ENCODE measurements around the gene LLGL2.
"Not testable (repeated sequence)": the region's sequence is repeated elsewhere in the genome, so short reads cannot be mapped to it uniquely, and the experiment has no call there.

The LLGL2 gene, protein sequence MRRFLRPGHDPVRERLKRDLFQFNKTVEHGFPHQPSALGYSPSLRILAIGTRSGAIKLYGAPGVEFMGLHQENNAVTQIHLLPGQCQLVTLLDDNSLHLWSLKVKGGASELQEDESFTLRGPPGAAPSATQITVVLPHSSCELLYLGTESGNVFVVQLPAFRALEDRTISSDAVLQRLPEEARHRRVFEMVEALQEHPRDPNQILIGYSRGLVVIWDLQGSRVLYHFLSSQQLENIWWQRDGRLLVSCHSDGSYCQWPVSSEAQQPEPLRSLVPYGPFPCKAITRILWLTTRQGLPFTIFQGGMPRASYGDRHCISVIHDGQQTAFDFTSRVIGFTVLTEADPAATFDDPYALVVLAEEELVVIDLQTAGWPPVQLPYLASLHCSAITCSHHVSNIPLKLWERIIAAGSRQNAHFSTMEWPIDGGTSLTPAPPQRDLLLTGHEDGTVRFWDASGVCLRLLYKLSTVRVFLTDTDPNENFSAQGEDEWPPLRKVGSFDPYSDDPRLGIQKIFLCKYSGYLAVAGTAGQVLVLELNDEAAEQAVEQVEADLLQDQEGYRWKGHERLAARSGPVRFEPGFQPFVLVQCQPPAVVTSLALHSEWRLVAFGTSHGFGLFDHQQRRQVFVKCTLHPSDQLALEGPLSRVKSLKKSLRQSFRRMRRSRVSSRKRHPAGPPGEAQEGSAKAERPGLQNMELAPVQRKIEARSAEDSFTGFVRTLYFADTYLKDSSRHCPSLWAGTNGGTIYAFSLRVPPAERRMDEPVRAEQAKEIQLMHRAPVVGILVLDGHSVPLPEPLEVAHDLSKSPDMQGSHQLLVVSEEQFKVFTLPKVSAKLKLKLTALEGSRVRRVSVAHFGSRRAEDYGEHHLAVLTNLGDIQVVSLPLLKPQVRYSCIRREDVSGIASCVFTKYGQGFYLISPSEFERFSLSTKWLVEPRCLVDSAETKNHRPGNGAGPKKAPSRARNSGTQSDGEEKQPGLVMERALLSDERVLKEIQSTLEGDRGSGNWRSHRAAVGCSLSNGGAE

GRCh38 chr17:75524970-75525805 lies at the start of gene LLGL2:
LLGL2 (plus strand) TSS chr17:75525697; CDS start chr17:75543427, 17,730 bp downstream.
- FAIRE-seq = no peak

GRCh38 chr17:75475851-75476250 lies 49.6 kb upstream of the LLGL2 start:
- no peak for FAIRE-seq

DNA sequence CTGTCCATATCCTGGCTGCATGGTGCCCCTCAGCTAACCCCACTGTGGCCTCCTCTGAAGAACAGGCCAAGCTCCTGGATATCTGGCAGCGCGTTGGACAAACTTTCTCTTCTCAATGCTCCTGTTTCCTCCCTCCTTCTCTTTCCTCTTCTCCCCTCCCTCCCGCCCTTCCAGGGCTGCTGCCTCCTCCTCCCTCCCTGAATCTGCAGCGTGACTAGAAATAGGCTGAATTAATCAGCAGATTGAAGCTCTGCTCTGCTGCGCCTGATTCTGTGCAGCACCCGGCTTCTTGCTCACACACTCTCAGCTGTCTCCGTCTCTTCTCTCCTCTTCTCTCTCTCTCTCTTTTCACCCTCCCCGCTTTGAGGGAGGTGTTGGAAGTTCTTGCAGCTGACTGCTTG lies 49.2 kb upstream of the LLGL2 start:
- no peak for FAIRE-seq

- no peak for FAIRE-seq
Measured at GRCh38 chr17:75476752-75477489, 48.6 kb upstream of the LLGL2 start.

DNA sequence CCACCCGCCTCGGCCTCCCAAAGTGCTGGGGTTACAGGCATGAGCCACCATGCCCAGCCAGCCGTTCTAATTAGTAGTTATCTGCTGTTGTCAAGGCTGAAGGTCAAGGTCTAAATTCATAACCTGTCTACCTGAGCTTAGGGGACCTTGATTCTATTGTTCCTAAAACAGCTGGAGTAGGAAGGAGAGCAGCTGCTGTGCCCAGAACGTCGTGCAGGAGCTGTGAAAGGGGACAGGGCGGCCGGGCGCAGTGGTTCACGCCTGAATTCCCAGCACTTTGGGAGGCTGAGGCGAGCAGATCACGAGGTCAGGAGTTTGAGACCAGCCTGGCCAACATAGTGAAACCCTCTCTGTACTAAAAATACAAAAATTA lies 48.0 kb upstream of the LLGL2 start:
- not testable (repeated sequence) for FAIRE-seq

- no peak for FAIRE-seq
Measured at GRCh38 chr17:75478508-75478907, 47.0 kb upstream of the LLGL2 start.

DNA sequence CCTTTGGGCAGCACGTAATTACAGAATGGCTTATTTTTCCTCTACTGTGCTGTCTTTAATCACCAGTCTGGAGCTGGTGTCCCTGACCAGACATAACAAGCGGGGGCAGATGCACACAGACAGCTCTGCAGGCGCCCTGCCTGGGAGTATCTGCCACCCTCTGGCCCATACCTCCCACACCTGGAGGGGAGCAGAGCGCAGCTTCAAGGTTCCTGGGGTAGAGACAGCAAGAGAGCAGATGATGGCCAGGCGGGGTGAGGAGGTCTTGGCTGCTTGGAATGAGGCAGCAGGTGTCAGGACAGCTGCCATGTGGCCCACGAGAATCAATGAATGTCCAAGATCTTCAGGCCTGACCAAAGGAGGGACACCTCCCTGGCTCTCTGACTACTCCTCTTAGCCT lies 45.2 kb upstream of the LLGL2 start:
- no peak for FAIRE-seq

- FAIRE-seq = no peak
Measured at GRCh38 chr17:75481194-75482068, 44.1 kb upstream of the LLGL2 start.

DNA sequence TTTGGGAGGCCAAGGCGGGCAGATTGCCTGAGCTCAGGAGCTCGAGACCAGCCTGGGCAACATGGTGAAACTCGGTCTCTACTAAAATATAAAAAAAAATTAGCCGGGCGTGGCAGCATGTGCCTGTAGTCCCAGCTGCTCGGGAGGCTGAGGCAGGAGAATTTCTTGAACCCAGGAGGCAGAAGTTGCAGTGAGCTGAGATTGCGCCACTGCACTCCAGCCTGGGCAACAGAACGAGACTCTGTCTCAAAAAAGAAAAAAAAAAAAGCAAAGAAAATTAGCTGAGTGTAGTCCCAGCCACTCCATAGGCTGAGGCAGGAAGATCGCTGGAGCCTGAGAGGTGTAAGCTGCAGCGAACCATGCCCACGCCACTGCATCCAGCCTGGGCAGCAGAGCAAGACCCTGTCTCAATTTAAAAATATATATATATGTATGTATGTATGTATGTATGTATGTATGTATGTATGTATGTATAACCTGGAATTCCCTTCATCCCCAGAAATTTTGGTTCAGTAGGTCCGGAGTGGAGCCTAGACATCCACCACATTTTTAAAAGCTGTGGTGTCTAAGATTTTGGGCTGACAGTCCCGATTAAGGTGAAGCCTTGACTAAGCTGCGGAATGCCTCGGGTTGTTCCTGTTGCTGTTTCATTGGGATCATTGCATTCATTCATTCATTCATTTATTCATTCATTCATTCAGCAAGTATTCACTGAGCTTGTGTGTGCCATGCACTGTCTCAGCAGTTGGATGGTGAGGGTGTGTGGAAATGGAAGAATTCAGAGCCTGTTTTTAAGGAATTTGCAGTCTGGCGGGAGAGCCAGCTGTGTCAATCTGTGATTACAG lies 43.2 kb upstream of the LLGL2 start:
- no peak for FAIRE-seq

GRCh38 chr17:75485688-75486087 lies 39.8 kb upstream of the LLGL2 start:
- FAIRE-seq = no peak

DNA sequence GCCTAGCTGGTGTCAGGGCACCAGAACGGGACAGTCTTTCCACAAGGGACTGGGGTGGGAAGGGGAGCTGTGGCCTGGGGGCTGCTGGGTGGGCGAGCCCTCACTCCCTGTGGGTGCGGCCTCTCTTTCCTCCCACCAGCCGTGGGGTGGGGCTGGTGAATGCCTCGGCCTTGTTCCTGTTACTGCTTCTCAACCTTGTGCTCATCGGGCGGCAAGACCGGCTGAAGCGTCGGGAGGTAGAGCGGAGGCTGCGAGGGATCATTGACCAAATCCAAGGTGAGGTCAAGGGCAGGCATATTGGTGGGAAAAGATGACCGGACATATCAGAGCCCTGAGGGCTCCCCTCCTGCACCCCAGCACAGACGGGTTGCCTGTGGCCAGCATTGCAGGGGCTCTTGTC lies 39.3 kb upstream of the LLGL2 start:
- no peak for FAIRE-seq

- FAIRE-seq = no peak
Measured at GRCh38 chr17:75486951-75487350, 38.5 kb upstream of the LLGL2 start.

DNA sequence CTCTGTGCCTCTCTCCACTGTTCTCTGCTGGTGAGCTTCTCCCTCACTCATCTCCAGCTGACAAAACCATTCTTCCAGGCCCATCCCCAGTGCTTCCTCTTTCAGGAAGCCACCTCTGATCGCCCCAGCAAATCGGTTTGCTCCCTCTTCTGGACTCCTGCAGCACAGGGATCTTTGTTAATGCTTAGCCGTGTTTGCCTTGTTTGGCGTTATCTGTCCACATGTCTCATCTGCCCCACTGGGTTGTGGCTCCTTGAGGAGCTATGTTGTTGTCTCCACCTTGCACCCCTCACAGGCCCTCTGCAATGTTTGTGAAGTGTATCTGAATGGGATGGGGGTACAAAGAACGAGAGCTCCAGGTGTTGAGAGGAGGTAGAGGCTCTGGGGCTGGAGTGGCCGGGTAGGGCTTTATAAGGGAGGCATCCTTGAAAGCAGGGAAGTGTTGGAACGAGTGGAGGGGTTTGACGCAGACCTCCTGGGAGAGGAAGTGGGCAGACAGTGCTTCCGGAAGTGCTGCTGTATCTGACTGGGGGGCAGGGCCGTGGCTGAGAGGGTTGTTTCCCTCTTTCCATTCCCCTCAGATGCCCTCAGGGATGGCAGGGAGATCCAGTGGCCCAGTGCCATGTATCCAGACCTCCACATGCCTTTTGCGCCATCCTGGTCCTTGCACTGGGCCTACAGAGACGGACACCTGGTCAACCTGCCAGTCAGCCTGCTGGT lies 38.0 kb upstream of the LLGL2 start:
- no peak for FAIRE-seq

- no peak for FAIRE-seq
Measured at GRCh38 chr17:75488693-75489510, 36.6 kb upstream of the LLGL2 start.

DNA sequence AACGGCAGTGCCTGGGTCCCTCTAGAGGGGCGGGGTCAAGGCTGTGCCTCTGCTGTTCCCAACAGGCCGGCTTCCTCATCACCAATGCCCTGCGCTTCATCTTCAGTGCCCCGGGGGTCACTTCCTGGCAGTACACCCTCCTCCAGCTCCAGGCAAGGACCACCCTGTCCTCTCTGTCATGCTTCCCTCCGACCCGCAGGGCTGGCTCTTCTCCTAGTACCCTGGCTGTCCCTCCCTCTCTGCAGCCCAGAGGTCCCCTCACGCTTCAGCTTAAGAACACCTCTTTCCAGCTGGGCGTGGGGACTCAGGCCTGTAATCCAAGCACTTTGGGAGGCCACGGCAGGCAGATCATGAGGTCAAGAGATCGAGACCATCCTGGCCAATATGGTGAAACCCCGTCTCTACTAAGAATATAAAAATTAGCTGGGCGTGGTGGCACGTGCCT lies 36.0 kb upstream of the LLGL2 start:
- FAIRE-seq = no peak

DNA sequence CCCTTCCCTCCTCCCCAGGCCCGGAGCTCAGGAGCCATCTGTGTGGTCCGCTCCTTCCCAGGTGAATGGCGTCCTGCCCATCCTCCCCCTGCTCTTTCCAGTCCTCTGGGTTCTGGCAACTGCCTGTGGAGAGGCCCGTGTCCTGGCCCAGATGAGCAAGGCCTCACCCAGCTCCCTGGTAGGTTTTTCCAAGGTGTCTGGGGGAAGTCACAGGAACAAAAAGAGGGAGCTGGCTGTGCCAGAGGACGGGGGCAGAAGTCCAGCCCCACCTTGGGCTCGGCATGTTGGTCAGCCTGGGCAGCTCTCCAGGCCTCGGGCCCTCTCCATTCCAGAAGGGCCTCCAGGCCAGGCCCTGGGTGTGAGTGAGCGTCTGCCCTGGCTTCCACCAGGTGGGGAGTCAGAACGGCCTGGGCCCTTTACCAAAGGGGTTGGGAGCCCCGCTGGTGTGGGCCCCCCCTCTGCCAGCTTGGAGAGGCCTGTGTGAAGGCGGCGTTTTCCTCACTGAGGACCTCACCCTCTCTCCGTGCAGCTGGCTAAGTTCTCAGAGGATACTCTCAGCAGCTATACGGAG lies 35.2 kb upstream of the LLGL2 start:
- no peak for FAIRE-seq

- no peak for FAIRE-seq
Measured at GRCh38 chr17:75490953-75491649, 34.4 kb upstream of the LLGL2 start.

Data from A204.1 (cell line).